ENCODE results near the gene CFAP100. TPM values are rescaled to one million over a fixed set of nuclear protein-coding genes. Genes with fewer than 3 reads are reported as not detected.

Gene CFAP100
- total and polyA plus RNA-seq, 12 donors = 0.17 TPM; not detected in 11

- no peak overlapping the region for H3K4me3 ChIP-seq
- H3K4me1 ChIP-seq (replicated peaks in 1 of 2) = peaks cover 0 to 4% of the 10 kb centered on the region in 2 donors
- intact Hi-C loops (cut with DNase I) = no loop called here
- 90 to 97% (median 93%) methylated on average over 13 of the region's 13 CpGs for WGBS, 4 donors
- no peaks in the 10 kb centered on the region for H3K9me3 ChIP-seq (replicated peaks in 1 of 3)
- no peaks in the 10 kb centered on the region for H3K36me3 ChIP-seq (replicated peaks in 1 of 2)
- DNase-seq = no peak
- peaks cover 7% of the 10 kb centered on the region for H3K27me3 ChIP-seq
- H3K27ac ChIP-seq = no peak overlapping the region
- no peak for TF ChIP-seq POLR2A (IDR thresholded peaks at IDR 0.05)
- TF ChIP-seq CTCF (IDR thresholded peaks at IDR 0.05) = no peak
Measured at GRCh38 chr3:126397610-126398422, 3.1 kb downstream of the CFAP100 start.

- Histone ChIP-seq H3K9me3 (replicated peaks in 1 of 3) (no peaks in the 10 kb centered on the region), H3K27me3 (peaks cover 7% of the 10 kb centered on the region), H3K4me1 (replicated peaks in 1 of 2) (peaks cover 0 to 4% of the 10 kb centered on the region in 2 donors), H3K27ac (no peak overlapping the region), H3K36me3 (replicated peaks in 1 of 2) (no peaks in the 10 kb centered on the region), H3K4me3 (no peak overlapping the region)
- TF ChIP-seq POLR2A (IDR thresholded peaks at IDR 0.05) = no peak
- intact Hi-C loops (cut with DNase I) = no loop called here
- 87 to 95% (median 91%) methylated on average over 4 to 14 of the region's 14 CpGs for whole genome bisulfite sequencing, 4 donors
- DNase-seq = no peak
Measured at GRCh38 chr3:126398423-126399350, 4.0 kb downstream of the CFAP100 start.

GRCh38 chr3:126399351-126399735 is 4.6 kb downstream of the CFAP100 start:
- Histone ChIP-seq H3K27me3 (peaks cover 7% of the 10 kb centered on the region), H3K4me1 (replicated peaks in 1 of 2) (peaks cover 0 to 4% of the 10 kb centered on the region in 2 donors), H3K4me3 (no peak overlapping the region), H3K27ac (peak overlapping the region in 1 of 5 donors; percentile 2), H3K36me3 (replicated peaks in 1 of 2) (no peaks in the 10 kb centered on the region), H3K9me3 (replicated peaks in 1 of 3) (no peaks in the 10 kb centered on the region)
- no peak for DNase-seq
- 68 to 88% (median 74%) methylated on average over 1 of the region's 1 CpG for WGBS, 4 donors
- intact Hi-C loops (cut with DNase I) = no loop called here
- no peak for TF ChIP-seq POLR2A (IDR thresholded peaks at IDR 0.05)
- no peak for TF ChIP-seq CTCF (IDR thresholded peaks at IDR 0.05)

GRCh38 chr3:126399756-126400155 is 5.0 kb downstream of the CFAP100 start:
- Histone ChIP-seq H3K27me3 (peaks cover 7% of the 10 kb centered on the region), H3K27ac (peak overlapping the region in 1 of 5 donors; percentile 2), H3K4me3 (no peak overlapping the region), H3K36me3 (replicated peaks in 1 of 2) (no peaks in the 10 kb centered on the region), H3K9me3 (replicated peaks in 1 of 3) (no peaks in the 10 kb centered on the region), H3K4me1 (replicated peaks in 1 of 2) (peaks cover 0 to 4% of the 10 kb centered on the region in 2 donors)
- 82 to 100% (median 92%) methylated on average over 4 of the region's 4 CpGs for WGBS, 4 donors
- no peak for DNase-seq
- TF ChIP-seq POLR2A (IDR thresholded peaks at IDR 0.05) (no peak), CTCF (IDR thresholded peaks at IDR 0.05) (no peak)
- intact Hi-C loops (cut with DNase I) = no loop called here

Measured in adrenal gland (tissue), 12 donors.